Heart left ventricle (tissue), 16 donors: ENCODE data around the gene THRAP3. TPM values are rescaled to one million over a fixed set of nuclear protein-coding genes. Genes with fewer than 3 reads are reported as not detected.

ENCODE experiments used
- ATAC-seq, 4 donors: fragments of 200-7000 bp; cut with Tn5 transposase; one replicate each; pipeline ENCODE4 v1.9.1; 2020 to 2022; ENCODE audit warnings: moderate library complexity in 4 of 4, mild to moderate bottlenecking in 3 of 4, moderate number of reproducible peaks in 1 of 4
- DNase-seq, 5 donors: peaks; one replicate each; pipeline ENCODE4 v3.0.0-alpha.2; 2020
- H3K27ac ChIP-seq, 12 donors: fragments of 200-600 bp; sonication (generic) in 4 of 12; one replicate each; pipeline versions ENCODE4 v1.5.0 to v1.8.0; 2016 to 2022; ENCODE audit warnings: mild to moderate bottlenecking in 2 of 12
- H3K27me3 ChIP-seq, 9 donors: fragments of 200-600 bp; sonication (generic) in 2 of 9; one replicate each; pipeline versions ENCODE4 v1.5.1 to v1.8.0; 2016 to 2022; ENCODE audit warnings: mild to moderate bottlenecking in 3 of 9
- H3K36me3 ChIP-seq, 9 donors: fragments of 200-600 bp; sonication (generic) in 2 of 9; one replicate each; pipeline versions ENCODE4 v1.5.0 to v1.8.0; 2018 to 2022; ENCODE audit warnings: mild to moderate bottlenecking in 2 of 9
- H3K4me1 ChIP-seq, 12 donors: fragments of 200-600 bp; sonication (generic) in 4 of 12; one replicate each; pipeline versions ENCODE4 v1.5.0 to v1.8.0; 2016 to 2022; ENCODE audit warnings: mild to moderate bottlenecking in 3 of 12
- H3K4me3 ChIP-seq, 12 donors: fragments of 200-600 bp; sonication (generic) in 4 of 12; one replicate each; pipeline versions ENCODE4 v1.5.0 to v1.8.0; 2017 to 2022; ENCODE audit warnings: mild to moderate bottlenecking in 9 of 12, moderate library complexity in 4 of 12
- H3K9me3 ChIP-seq, 12 donors: fragments of 200-600 bp; sonication (generic) in 4 of 12; one replicate each; pipeline versions ENCODE4 v1.5.0 to v1.8.0; 2016 to 2022; ENCODE audit warnings: mild to moderate bottlenecking in 1 of 12
- POLR2A ChIP-seq, 2 donors: fragments of 450-650 bp; IDR thresholded peaks; one replicate each; pipeline ENCODE4 v1.6.1; 2017; ENCODE audit warnings: antibody characterized with exemption in 2 of 2, mild to moderate bottlenecking in 2 of 2, moderate library complexity in 2 of 2
- WGBS, 4 donors: extraction: QIAGEN DNeasy Blood & Tissue Kit in 2 of 4; methylation state at CpG; one replicate each; pipeline versions ENCODE4 v1.1.5 to v1.1.7; 2013 to 2018; 5-methylcytosine and 5-hydroxymethylcytosine counted together
- intact Hi-C, 10 donors: fragments of 100-400 bp; cut with DNase I; formaldehyde crosslinking; loops; one replicate each; pipeline versions ENCODE4 v1.11.1 to v1.14.2; 2022
- polyA plus RNA-seq, 2 donors: library from polyadenylated mRNA; stranded (reverse); fragments of 200-250 nt; gene quantifications; one replicate each; pipeline ENCODE4 v1.2.3, GENCODE V29; 2013
- total RNA-seq, 9 donors: library from RNA; depleted of rRNA in 2 of 9; stranded (reverse); fragments of >200 nt in 2 of 9; fragmentation: NEBNext Ultra II Directional in 3 of 9; extraction: Animal tissue kit (Norgen Biotek cat#: 25700) in 3 of 9; gene quantifications; one replicate each; pipeline versions ENCODE4 v1.1.0 to v1.2.4, GENCODE V29; 2016 to 2023
- TF ChIP-seq, protein P1 (sequence below), 12 donors: fragments of 200-600 bp; sonication (generic) in 4 of 12; IDR thresholded peaks; one replicate each; pipeline versions ENCODE4 v1.5.0 to v1.8.0; 2018 to 2022; ENCODE audit warnings: antibody characterized with exemption in 12 of 12, mild to moderate bottlenecking in 5 of 12
- donor health status: ischemic (EF 13 %, LVEDD 7.1; RV severe dilation, severe dysfunction).
- donor health status: healthy with polysubstance abuse.
- donor health status: DM: no; HTN: yes; CAD: no.
- donor health status: DM: no; HTN: no; CAD: no.
- donor health status: ischemic (EF 25% LVEDD 6.9; RV normal size, moderate dysfunction).
- donor health status: ischemic (EF 25% LVEDD 5.7; RV mildly dilated, moderate dysfunction).
- donor health status: healthy.
- donor health status: DM: yes; HTN: yes; CAD: no.
- donor health status: ischemic (EF 35%, LVEDD 5.7; RV mildly dilated, moderate dysfunction).
- donor health status: nonischemic (EF 11% LVEDD 7.7; RV severe dilation, severe dysfunction).
- donor health status: DM: yes; HTN: yes; CAD: no.
- donor health status: PGD.
- donor health status: ischemic (EF 29% LVEDD 5.4; RV normal size, mild dysfunction).
- donor health status: nonischemic (EF 23%, LVEDD 6.1; RV moderate dilation, normal function).

THRAP3 gene
- total and polyA plus RNA-seq, 11 donors, result 27.9 to 106 (median 90.1) TPM

DNA sequence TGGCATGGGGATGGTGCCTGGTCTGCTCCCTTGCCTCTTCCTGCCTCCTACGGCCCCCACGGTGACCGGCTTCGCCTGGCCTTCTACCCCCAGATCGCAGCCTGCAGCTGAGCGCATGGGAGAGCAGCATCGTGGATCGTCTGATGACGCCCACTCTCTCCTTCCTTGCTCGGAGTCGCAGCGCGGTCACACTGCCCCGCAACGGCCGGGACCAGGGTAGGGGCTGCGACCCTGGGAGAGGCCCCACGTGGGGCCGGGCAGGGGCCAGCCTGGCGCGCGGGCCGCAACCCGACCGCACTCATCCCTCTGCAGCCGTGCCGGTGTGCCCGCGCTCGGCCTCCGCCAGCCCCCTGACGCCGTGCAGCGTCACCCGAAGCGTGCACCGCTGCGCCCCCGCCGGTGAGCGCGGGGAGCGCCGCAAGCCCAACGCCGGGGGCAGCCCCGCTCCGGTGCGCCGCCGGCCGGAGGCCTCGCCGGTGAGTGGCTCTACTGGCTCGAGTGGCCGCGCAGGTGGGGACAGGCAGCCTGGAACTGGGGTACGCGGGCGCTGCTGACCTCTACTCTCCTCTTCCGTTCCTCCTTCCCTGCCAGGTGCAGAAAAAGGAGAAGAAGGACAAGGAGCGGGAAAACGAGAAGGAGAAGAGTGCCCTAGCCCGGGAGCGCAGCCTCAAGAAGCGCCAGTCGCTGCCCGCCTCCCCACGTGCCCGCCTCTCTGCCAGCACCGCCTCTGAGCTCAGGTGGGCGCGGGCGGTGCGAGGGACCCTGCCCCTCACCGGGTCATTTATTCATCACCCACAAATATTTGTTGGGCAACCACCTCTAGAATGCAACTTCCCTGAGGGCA, 47.9 kb upstream of the THRAP3 start:
- Histone ChIP-seq H3K27me3 (no peaks in the 10 kb centered on the region), H3K27ac (peak overlapping the region; percentile 74 to 100 (median 90)), H3K4me1 (peaks cover 0 to 75% (median 45%) of the 10 kb centered on the region in 12 donors), H3K4me3 (peak overlapping the region in 1 of 12 donors; percentile 20), H3K36me3 (peaks cover 3 to 100% (median 95%) of the 10 kb centered on the region in 9 donors), H3K9me3 (no peaks in the 10 kb centered on the region)
- 54 to 68% (median 64%) methylated on average over 58 to 76 of the region's 76 CpGs for WGBS, 4 donors
- ATAC-seq, result peak in 3 of 4 donors; percentile 13 to 62 (median 52)
- intact Hi-C loops, result no loop called here
- peak in 1 of 5 donors; percentile 57 for DNase-seq
- TF ChIP-seq, protein P1, sequence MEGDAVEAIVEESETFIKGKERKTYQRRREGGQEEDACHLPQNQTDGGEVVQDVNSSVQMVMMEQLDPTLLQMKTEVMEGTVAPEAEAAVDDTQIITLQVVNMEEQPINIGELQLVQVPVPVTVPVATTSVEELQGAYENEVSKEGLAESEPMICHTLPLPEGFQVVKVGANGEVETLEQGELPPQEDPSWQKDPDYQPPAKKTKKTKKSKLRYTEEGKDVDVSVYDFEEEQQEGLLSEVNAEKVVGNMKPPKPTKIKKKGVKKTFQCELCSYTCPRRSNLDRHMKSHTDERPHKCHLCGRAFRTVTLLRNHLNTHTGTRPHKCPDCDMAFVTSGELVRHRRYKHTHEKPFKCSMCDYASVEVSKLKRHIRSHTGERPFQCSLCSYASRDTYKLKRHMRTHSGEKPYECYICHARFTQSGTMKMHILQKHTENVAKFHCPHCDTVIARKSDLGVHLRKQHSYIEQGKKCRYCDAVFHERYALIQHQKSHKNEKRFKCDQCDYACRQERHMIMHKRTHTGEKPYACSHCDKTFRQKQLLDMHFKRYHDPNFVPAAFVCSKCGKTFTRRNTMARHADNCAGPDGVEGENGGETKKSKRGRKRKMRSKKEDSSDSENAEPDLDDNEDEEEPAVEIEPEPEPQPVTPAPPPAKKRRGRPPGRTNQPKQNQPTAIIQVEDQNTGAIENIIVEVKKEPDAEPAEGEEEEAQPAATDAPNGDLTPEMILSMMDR (IDR thresholded peaks at IDR 0.05), result peak in 11 of 12 donors; percentile 12 to 59 (median 36)
- TF ChIP-seq POLR2A (IDR thresholded peaks at IDR 0.05), result no peak

DNA sequence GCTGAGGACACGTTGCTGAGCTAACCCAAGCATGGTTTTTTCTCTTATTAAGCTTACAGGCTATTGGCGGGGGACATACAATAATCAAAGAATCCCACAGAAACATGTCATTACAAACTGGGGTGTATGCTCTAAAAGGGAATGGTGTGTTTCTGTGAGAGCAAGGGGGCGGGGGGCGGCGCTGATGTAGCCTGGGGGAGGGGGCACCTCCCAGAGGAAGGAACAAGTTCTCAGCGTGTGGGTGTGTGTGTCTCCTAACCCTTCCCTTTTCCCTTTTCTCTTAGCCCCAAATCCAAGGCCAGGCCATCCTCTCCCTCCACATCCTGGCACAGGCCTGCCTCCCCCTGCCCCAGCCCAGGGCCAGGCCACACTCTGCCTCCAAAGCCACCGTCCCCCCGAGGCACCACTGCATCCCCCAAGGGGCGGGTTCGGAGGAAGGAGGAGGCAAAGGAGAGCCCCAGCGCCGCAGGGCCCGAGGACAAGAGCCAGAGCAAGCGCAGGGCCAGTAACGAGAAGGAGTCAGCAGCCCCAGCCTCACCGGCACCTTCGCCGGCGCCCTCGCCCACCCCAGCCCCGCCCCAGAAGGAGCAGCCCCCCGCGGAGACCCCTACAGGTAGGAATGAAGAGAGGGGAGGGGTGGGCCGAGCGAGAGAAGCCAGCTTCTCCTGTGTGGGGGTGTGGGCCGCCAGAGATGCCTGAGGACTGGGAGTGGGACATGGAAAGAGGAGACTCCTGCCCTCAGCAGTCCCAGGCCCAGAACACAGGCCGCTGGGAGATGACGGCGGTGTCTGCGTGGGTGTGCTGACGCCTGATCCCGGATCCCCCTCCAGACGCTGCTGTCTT, 46.4 kb upstream of the THRAP3 start:
- H3K4me1 ChIP-seq, result peaks cover 0 to 63% (median 33%) of the 10 kb centered on the region in 12 donors
- H3K9me3 ChIP-seq, result no peaks in the 10 kb centered on the region
- intact Hi-C loops, result no loop called here
- WGBS, 4 donors, result 62 to 75% (median 66%) methylated on average over 31 to 33 of the region's 33 CpGs
- ATAC-seq, result no peak
- peaks cover 3 to 96% (median 89%) of the 10 kb centered on the region in 9 donors for H3K36me3 ChIP-seq
- no peak overlapping the region for H3K4me3 ChIP-seq
- no peaks in the 10 kb centered on the region for H3K27me3 ChIP-seq
- no peak for DNase-seq
- TF ChIP-seq, protein P1 (IDR thresholded peaks at IDR 0.05), result no peak
- TF ChIP-seq POLR2A (IDR thresholded peaks at IDR 0.05), result no peak
- H3K27ac ChIP-seq, result peak overlapping the region; percentile 20 to 100 (median 60)

- Histone ChIP-seq H3K9me3 (no peaks in the 10 kb centered on the region), H3K4me3 (no peak overlapping the region), H3K4me1 (peaks cover 0 to 61% (median 28%) of the 10 kb centered on the region in 12 donors), H3K36me3 (peaks cover 3 to 87% (median 80%) of the 10 kb centered on the region in 9 donors), H3K27ac (peak overlapping the region; percentile 20 to 100 (median 61)), H3K27me3 (no peaks in the 10 kb centered on the region)
- TF ChIP-seq, protein P1 (IDR thresholded peaks at IDR 0.05), result no peak
- TF ChIP-seq POLR2A (IDR thresholded peaks at IDR 0.05), result no peak
- WGBS, 4 donors, result 54 to 79% (median 70%) methylated on average over 60 to 62 of the region's 62 CpGs
- intact Hi-C loops, result no loop called here
- DNase-seq, result peak in 3 of 5 donors; percentile 56 to 62 (median 57)
- ATAC-seq, result peak in 3 of 4 donors; percentile 25 to 44 (median 35)
These were observed 45.6 kb upstream of the THRAP3 start for GRCh38 chr1:36178471-36179219.
